SU-DHL-6 (cell line): ENCODE data around the gene PSMB1.

Source experiments
- H2AFZ ChIP-seq: fragments of 200-600 bp; sonication (generic); 2 replicates; pipeline ENCODE4 v1.6.1; 2014; ENCODE audit warnings: low read depth, mild to moderate bottlenecking, moderate library complexity, mixed read lengths, antibody characterized with exemption, low read length; ENCODE audit not compliant: severe bottlenecking
- H3F3A ChIP-seq: fragments of 200-600 bp; shearing (Covaris generic); 2 replicates; pipeline ENCODE4 v1.6.0; 2016; ENCODE audit warnings: antibody characterized with exemption, mild to moderate bottlenecking; ENCODE audit not compliant: insufficient read depth
- H3K27ac ChIP-seq: fragments of 200-600 bp; sonication (generic); 2 replicates; pipeline ENCODE4 v1.5.1; 2016; ENCODE audit warnings: low read depth, mild to moderate bottlenecking, low read length, moderate library complexity, mixed read lengths
- H3K27me3 ChIP-seq: fragments of 200-600 bp; sonication (generic), shearing (Covaris generic); 2 replicates; pipeline ENCODE4 v1.6.0; 2014; ENCODE audit warnings: mild to moderate bottlenecking, low read length
- H3K36me3 ChIP-seq: fragments of 200-600 bp; sonication (generic); 2 replicates; pipeline ENCODE4 v1.6.1; 2014; ENCODE audit warnings: mild to moderate bottlenecking, low read length, mixed read lengths
- H3K4me2 ChIP-seq: fragments of 300-600, 200-600 bp; shearing (Covaris generic), sonication (generic); 2 replicates; pipeline ENCODE4 v1.6.0; 2014; ENCODE audit warnings: low read length, low read depth, mild to moderate bottlenecking; ENCODE audit not compliant: poor library complexity, severe bottlenecking
- H3K4me3 ChIP-seq: fragments of 200-600 bp; sonication (generic); 2 replicates; pipeline ENCODE4 v1.5.1; 2014; ENCODE audit warnings: antibody characterized with exemption, low read length, mild to moderate bottlenecking, mixed read lengths; ENCODE audit not compliant: insufficient read depth, poor library complexity, severe bottlenecking
- H3K79me2 ChIP-seq: fragments of 200-600 bp; sonication (generic); 2 replicates; pipeline ENCODE4 v1.6.1; 2014; ENCODE audit warnings: mild to moderate bottlenecking, low read length, moderate library complexity; ENCODE audit not compliant: insufficient read depth
- H3K9ac ChIP-seq: fragments of 200-600 bp; sonication (generic); 2 replicates; pipeline ENCODE4 v1.7.0; 2014; ENCODE audit warnings: mild to moderate bottlenecking, low read length
- H3K9me2 ChIP-seq: fragments of 200-600 bp; sonication (generic); replicated peaks from 2 replicates; pipeline ENCODE4 v1.6.1; 2014; ENCODE audit warnings: low read length; ENCODE audit not compliant: insufficient read depth
- H3K9me3 ChIP-seq: fragments of 200-600 bp; sonication (generic); 2 replicates; pipeline ENCODE4 v1.6.1; 2014; ENCODE audit warnings: low read length, mixed read lengths; ENCODE audit not compliant: insufficient read depth
- H4K20me1 ChIP-seq: fragments of 200-600 bp; sonication (generic); 2 replicates; pipeline ENCODE4 v1.6.1; 2014; ENCODE audit warnings: low read depth, mild to moderate bottlenecking, antibody characterized with exemption, low read length, moderate library complexity, mixed read lengths
- CTCF ChIP-seq: fragments of 200-600 bp; sonication (generic); IDR thresholded peaks from one replicate; pipeline ENCODE4 v1.5.1; 2017; ENCODE audit warnings: antibody characterized with exemption, mild to moderate bottlenecking, low read length, moderate library complexity; ENCODE audit not compliant: insufficient read depth, poor library complexity, severe bottlenecking
- EZH2phosphoT487 ChIP-seq: fragments of 200-600 bp; sonication (generic), shearing (Covaris generic); conservative IDR thresholded peaks from 2 replicates; pipeline ENCODE4 v1.6.1; 2018; ENCODE audit warnings: mild to moderate bottlenecking, antibody characterized with exemption, low read length, moderate library complexity, mixed read lengths

Gene PSMB1

GRCh38 chr6:170552765-170553533, at the start of gene PSMB1:
Gene PSMB1, minus strand, starts transcription at chr6:170553307. Its CDS starts 65 bp downstream, at chr6:170553242.
- Histone ChIP-seq H2AFZ (peak within 1 kb of the TSS; percentile 90), H3K4me3 (peak within 1 kb of the TSS; percentile 98), H3K27ac (peak within 1 kb of the TSS; percentile 69), H4K20me1 (peaks cover 23% of the 10 kb centered on the region), H3K79me2 (peaks cover 85% of the 10 kb centered on the region), H3K9me2 (no peaks in the 10 kb centered on the region), H3K27me3 (no peaks in the 10 kb centered on the region), H3K36me3 (peaks cover 18% of the 10 kb centered on the region), H3F3A (peaks cover 9% of the 10 kb centered on the region), H3K9ac (peak within 1 kb of the TSS; percentile 87), H3K9me3 (no peaks in the 10 kb centered on the region), H3K4me2 (peak within 1 kb of the TSS; percentile 91)
- no peak for TF ChIP-seq EZH2phosphoT487
- TF ChIP-seq CTCF: no peak

DNA sequence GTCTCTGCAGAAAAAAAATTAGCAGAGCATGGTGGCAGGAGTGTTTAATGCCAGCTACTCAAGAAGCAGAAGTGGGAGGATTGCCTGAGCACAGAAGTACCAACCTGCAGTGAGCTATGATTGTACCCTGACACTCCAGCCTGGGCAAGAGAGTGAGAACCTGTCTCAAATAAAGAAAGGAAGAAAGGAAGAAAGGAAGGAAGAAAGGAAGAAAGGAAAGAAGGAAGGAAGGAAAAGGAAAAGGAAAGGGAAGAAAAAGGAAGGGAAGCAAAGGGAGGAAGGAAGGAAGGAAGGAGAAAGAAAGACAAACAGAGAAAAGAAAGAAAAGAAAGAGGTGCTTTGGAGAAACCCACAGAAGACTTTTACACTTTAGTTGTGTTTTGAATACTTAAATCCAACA, 44.2 kb upstream of the PSMB1 start:
- H3K4me2 ChIP-seq: no peak overlapping the region
- TF ChIP-seq CTCF (no peak), EZH2phosphoT487 (no peak)

DNA sequence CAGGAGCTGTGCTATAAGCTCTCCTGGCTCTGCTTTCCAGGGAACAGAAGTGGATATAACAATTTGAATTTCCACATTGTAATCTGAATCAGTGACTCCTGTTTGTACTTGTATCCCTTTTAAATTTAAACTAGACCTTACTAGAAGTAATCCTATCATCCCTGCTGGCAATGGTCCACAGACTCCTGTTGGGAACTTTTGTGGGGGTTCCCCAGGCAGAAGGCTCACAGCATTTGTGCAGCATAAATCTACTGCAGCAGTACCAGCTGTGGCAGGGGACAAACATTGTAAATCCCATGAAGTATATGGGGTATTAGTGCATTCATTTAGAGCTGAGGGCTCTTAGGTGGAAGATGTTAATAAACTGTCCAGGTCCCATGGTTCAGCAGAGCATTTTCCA, 43.3 kb upstream of the PSMB1 start:
- Histone ChIP-seq H3K4me3 (no peak overlapping the region), H4K20me1 (no peaks in the 10 kb centered on the region), H3K9ac (no peak overlapping the region), H3K4me2 (no peak overlapping the region), H3K9me3 (peaks cover 7% of the 10 kb centered on the region; the same call in 1 of the 2 replicates), H3K27ac (no peak overlapping the region), H3K9me2 (no peaks in the 10 kb centered on the region), H2AFZ (no peak overlapping the region), H3K27me3 (no peaks in the 10 kb centered on the region), H3K36me3 (peaks cover 5% of the 10 kb centered on the region; the same call in 1 of the 2 replicates), H3F3A (no peaks in the 10 kb centered on the region), H3K79me2 (no peaks in the 10 kb centered on the region)
- TF ChIP-seq CTCF: no peak
- TF ChIP-seq EZH2phosphoT487: no peak

More for the DNA sequence above, 44.2 kb upstream of the PSMB1 start:
- Histone ChIP-seq H4K20me1 (no peaks in the 10 kb centered on the region), H3K9ac (no peak overlapping the region), H3K36me3 (peaks cover 4% of the 10 kb centered on the region; the same call in 1 of the 2 replicates), H3K27ac (no peak overlapping the region), H3K4me3 (no peak overlapping the region), H2AFZ (no peak overlapping the region), H3K27me3 (no peaks in the 10 kb centered on the region), H3K9me3 (peaks cover 5% of the 10 kb centered on the region; the same call in 1 of the 2 replicates), H3F3A (no peaks in the 10 kb centered on the region), H3K9me2 (no peaks in the 10 kb centered on the region), H3K79me2 (no peaks in the 10 kb centered on the region)
